MM.1S (cell line): ENCODE measurements around the gene IQGAP1.

ENCODE experiments used
- DNase-seq: peaks from one replicate; pipeline ENCODE4 v3.0.0-alpha.2; 2015
- H2AFZ ChIP-seq: fragments of 300-600 bp; sonication (generic); 2 replicates; pipeline ENCODE4 v1.6.0; 2016; ENCODE audit warnings: antibody characterized with exemption, low read length
- H3F3A ChIP-seq: fragments of 300-600 bp; sonication (generic); 2 replicates; pipeline ENCODE4 v1.6.1; 2016; ENCODE audit warnings: mild to moderate bottlenecking, antibody characterized with exemption, low read length, moderate library complexity, mixed read lengths; ENCODE audit not compliant: insufficient read depth
- H3K27ac ChIP-seq: fragments of 300-600 bp; sonication (generic); 2 replicates; pipeline ENCODE4 v1.5.1; 2016; ENCODE audit warnings: mild to moderate bottlenecking, low read length
- H3K27me3 ChIP-seq: fragments of 300-600 bp; sonication (generic); replicated peaks from 2 replicates; pipeline ENCODE4 v1.6.0; 2016; ENCODE audit warnings: low read length; ENCODE audit not compliant: insufficient read depth
- H3K36me3 ChIP-seq: fragments of 300-600 bp; sonication (generic); replicated peaks from 2 replicates; pipeline ENCODE4 v1.6.1; 2016; ENCODE audit warnings: mild to moderate bottlenecking, low read length, mixed read lengths; ENCODE audit not compliant: insufficient read depth
- H3K4me1 ChIP-seq: fragments of 300-600 bp; sonication (generic); 2 replicates; pipeline ENCODE4 v1.6.1; 2016; ENCODE audit warnings: low read length, mixed read lengths
- H3K4me2 ChIP-seq: fragments of 300-600 bp; sonication (generic); 2 replicates; pipeline ENCODE4 v1.6.0; 2016; ENCODE audit warnings: low read depth, low read length
- H3K4me3 ChIP-seq: fragments of 300-600 bp; sonication (generic); 2 replicates; pipeline ENCODE4 v1.5.1; 2016; ENCODE audit warnings: low read length, mixed read lengths
- H3K79me2 ChIP-seq: fragments of 300-600 bp; sonication (generic); 2 replicates; pipeline ENCODE4 v1.6.1; 2016; ENCODE audit warnings: mixed run types, low read length, mixed read lengths
- H3K9ac ChIP-seq: fragments of 300-600 bp; sonication (generic); 2 replicates; pipeline ENCODE4 v1.6.1; 2016; ENCODE audit warnings: low read length, mixed read lengths
- H3K9me2 ChIP-seq: fragments of 300-600 bp; sonication (generic); replicated peaks from 2 replicates; pipeline ENCODE4 v1.6.1; 2016; ENCODE audit warnings: mild to moderate bottlenecking, low read length, mixed read lengths; ENCODE audit not compliant: insufficient read depth
- H3K9me3 ChIP-seq: fragments of 300-600 bp; sonication (generic); replicated peaks from 2 replicates; pipeline ENCODE4 v1.6.1; 2016; ENCODE audit warnings: mild to moderate bottlenecking, low read length, mixed read lengths; ENCODE audit not compliant: insufficient read depth
- H4K20me1 ChIP-seq: fragments of 300-600 bp; sonication (generic); 2 replicates; pipeline ENCODE4 v1.6.1; 2016; ENCODE audit warnings: mild to moderate bottlenecking, low read length, moderate library complexity, mixed read lengths; ENCODE audit not compliant: insufficient read depth
- CTCF ChIP-seq: fragments of 300-600 bp; sonication (generic); IDR thresholded peaks from 2 replicates; pipeline ENCODE4 v1.5.1; 2016; ENCODE audit warnings: antibody characterized with exemption, low read length, mixed read lengths
- EZH2 ChIP-seq: fragments of 300-600 bp; sonication (generic); optimal IDR thresholded peaks from 2 replicates; pipeline ENCODE3; 2017; ENCODE audit warnings: low read depth, mild to moderate bottlenecking, antibody characterized with exemption, low read length, mixed read lengths
- EZH2phosphoT487 ChIP-seq: fragments of 300-600 bp; sonication (generic); IDR thresholded peaks from 2 replicates; pipeline ENCODE4 v1.6.1; 2018; ENCODE audit warnings: antibody characterized with exemption, low read length

IQGAP1 gene

GRCh38 chr15:90458061-90458460, 70.0 kb downstream of the IQGAP1 start:
- no peak overlapping the region for H2AFZ ChIP-seq
- DNase-seq = no peak
- H3K9me2 ChIP-seq = no peaks in the 10 kb centered on the region
- peaks cover 7% of the 10 kb centered on the region for H3F3A ChIP-seq
- no peaks in the 10 kb centered on the region for H4K20me1 ChIP-seq
- no peaks in the 10 kb centered on the region for H3K27me3 ChIP-seq
- H3K27ac ChIP-seq = no peak overlapping the region
- no peak overlapping the region for H3K9ac ChIP-seq
- peaks cover 11% of the 10 kb centered on the region for H3K4me1 ChIP-seq
- H3K4me3 ChIP-seq = no peak overlapping the region
- H3K4me2 ChIP-seq = no peak overlapping the region
- H3K36me3 ChIP-seq = peaks cover 9% of the 10 kb centered on the region; the same call in 1 of the 2 replicates
- no peak for TF ChIP-seq EZH2
- no peak for TF ChIP-seq EZH2phosphoT487
- no peaks in the 10 kb centered on the region for H3K79me2 ChIP-seq
- no peaks in the 10 kb centered on the region for H3K9me3 ChIP-seq

GRCh38 chr15:90459368-90459767, 71.3 kb downstream of the IQGAP1 start:
- H3K9ac ChIP-seq = no peak overlapping the region
- H3K9me2 ChIP-seq = no peaks in the 10 kb centered on the region
- H4K20me1 ChIP-seq = no peaks in the 10 kb centered on the region
- no peak overlapping the region for H3K4me3 ChIP-seq
- peaks cover 22% of the 10 kb centered on the region for H3K4me1 ChIP-seq
- peaks cover 15% of the 10 kb centered on the region for H3F3A ChIP-seq
- H3K36me3 ChIP-seq = peaks cover 5% of the 10 kb centered on the region; the same call in 1 of the 2 replicates
- TF ChIP-seq CTCF (no peak), EZH2phosphoT487 (no peak), EZH2 (no peak)
- no peak overlapping the region for H3K4me2 ChIP-seq
- H3K9me3 ChIP-seq = no peaks in the 10 kb centered on the region
- no peak overlapping the region for H2AFZ ChIP-seq
- H3K27ac ChIP-seq = no peak overlapping the region
- DNase-seq = no peak
- H3K79me2 ChIP-seq = peaks cover 8% of the 10 kb centered on the region
- H3K27me3 ChIP-seq = no peaks in the 10 kb centered on the region

- H3K9ac ChIP-seq = no peak overlapping the region
- TF ChIP-seq EZH2 = no peak
- TF ChIP-seq EZH2phosphoT487 = no peak
- TF ChIP-seq CTCF = no peak
- peaks cover 15% of the 10 kb centered on the region for H3F3A ChIP-seq
- no peak overlapping the region for H3K4me2 ChIP-seq
- H3K9me3 ChIP-seq = no peaks in the 10 kb centered on the region
- no peak overlapping the region for H3K27ac ChIP-seq
- no peaks in the 10 kb centered on the region for H3K9me2 ChIP-seq
- no peaks in the 10 kb centered on the region for H3K27me3 ChIP-seq
- no peak for DNase-seq
- no peak overlapping the region for H3K4me3 ChIP-seq
- H3K36me3 ChIP-seq = peaks cover 4% of the 10 kb centered on the region; the same call in 1 of the 2 replicates
- H3K79me2 ChIP-seq = peaks cover 8% of the 10 kb centered on the region
- no peak overlapping the region for H2AFZ ChIP-seq
- peaks cover 22% of the 10 kb centered on the region for H3K4me1 ChIP-seq
- no peaks in the 10 kb centered on the region for H4K20me1 ChIP-seq
Measured at GRCh38 chr15:90460142-90460824, 72.2 kb downstream of the IQGAP1 start.

- H3K4me3 ChIP-seq = peak overlapping the region; percentile 4; the same call in 1 of the 2 replicates
- peak overlapping the region; percentile 51 for H3K9ac ChIP-seq
- peaks cover 15% of the 10 kb centered on the region for H3F3A ChIP-seq
- DNase-seq = peak; percentile 83
- 0 out of 2 replicates have a peak, but pooled peaks cover 2% of the 10 kb centered on the region for H3K36me3 ChIP-seq
- H3K9me2 ChIP-seq = no peaks in the 10 kb centered on the region
- TF ChIP-seq CTCF = 0 out of 2 replicates have a peak, but pooled peaks have one; percentile 6
- no peak for TF ChIP-seq EZH2phosphoT487
- peak overlapping the region; percentile 64 for H3K4me2 ChIP-seq
- no peaks in the 10 kb centered on the region for H3K27me3 ChIP-seq
- no peak overlapping the region for H2AFZ ChIP-seq
- H3K9me3 ChIP-seq = no peaks in the 10 kb centered on the region
- peak overlapping the region; percentile 70 for H3K27ac ChIP-seq
- peaks cover 8% of the 10 kb centered on the region for H3K79me2 ChIP-seq
- H3K4me1 ChIP-seq = peaks cover 22% of the 10 kb centered on the region
- no peaks in the 10 kb centered on the region for H4K20me1 ChIP-seq
Measured at GRCh38 chr15:90463381-90463780, 75.3 kb downstream of the IQGAP1 start.
